Stimulated activated CD8-positive, alpha-beta memory T cell treated with anti-CD3 and anti-CD28 coated beads, Interleukin-4, amount 100 ng/mL, for 48 hours (primary cell): ENCODE data around the gene SLC16A4.
"Not testable (repeated sequence)": the region's sequence is repeated elsewhere in the genome, so short reads cannot be mapped to it uniquely, and the experiment has no call there.

ENCODE experiments used
- DNase-seq: peaks from one replicate; pipeline ENCODE4 v3.0.0-alpha.2; 2020

The SLC16A4 gene

DNA sequence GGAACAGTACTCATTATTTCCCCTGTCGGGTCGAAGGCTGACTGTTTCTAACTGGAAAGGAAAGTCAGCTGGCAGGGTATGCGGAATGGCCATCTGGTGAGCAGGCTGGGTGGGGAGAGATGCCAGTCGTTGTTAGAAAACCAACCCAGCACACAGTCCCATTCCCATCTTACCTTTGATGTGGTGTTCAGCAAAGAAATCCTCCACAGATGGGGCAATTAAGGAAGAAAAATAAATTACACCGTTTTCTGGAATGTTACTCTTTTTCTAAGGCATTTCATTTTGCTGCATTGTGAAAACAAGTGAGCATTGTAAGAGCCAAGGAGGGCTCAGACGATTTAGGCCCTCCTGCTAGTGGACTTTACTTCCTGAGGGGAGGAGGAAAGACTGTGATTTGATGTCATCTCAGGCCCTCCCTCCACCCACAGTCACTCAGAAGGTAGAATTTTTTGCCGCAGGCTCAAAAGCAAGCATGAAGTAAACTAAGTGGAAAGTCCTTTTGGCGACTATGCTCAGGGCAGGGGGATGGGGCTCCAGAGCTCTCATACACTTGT, at the start of gene SLC16A4:
Gene SLC16A4 (minus strand): TSS at position 335 of the 554 bp plus-strand sequence. CDS start 1,703 bp downstream, outside the sequence.
- no peak for DNase-seq

DNA sequence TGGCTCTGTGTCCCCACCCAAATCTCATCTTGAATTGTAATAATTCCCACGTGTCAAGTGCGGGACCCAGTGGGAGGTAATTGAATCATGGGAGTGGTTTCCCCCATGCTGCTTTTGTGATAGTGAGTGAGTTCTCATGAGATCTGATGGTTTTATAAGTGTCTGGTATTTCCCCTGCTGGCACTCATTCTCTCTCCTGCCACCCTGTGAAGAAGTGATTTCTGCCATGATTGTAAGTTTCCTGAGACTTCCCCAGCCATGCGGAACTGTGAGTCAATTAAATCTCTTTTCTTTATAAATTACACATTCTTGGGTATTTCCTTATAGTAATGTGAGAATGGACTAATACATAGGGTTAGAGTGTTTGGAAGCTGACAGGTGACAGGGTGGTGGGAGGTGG, 49.0 kb upstream of the SLC16A4 start:
- not testable (repeated sequence) for DNase-seq

DNA sequence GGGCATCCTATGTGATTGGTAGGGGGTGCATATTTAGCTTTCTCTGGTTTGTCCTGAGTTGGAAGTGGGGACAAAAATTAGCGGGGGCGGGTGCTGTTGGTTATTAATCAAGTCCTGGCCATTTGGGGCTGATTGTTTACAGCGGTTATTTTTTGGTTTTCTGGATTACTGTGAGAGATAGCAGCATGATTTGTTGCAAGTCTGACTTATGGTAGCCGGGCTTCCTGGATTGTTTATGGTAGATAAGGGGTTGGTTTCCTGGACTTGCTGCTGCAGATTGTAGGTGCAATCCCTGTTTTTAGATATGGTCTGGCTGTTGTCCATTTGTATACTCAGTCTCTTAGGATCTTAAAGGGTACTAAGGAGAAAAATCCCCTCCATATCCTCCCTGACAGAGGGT, 48.1 kb upstream of the SLC16A4 start:
- DNase-seq: no peak

DNA sequence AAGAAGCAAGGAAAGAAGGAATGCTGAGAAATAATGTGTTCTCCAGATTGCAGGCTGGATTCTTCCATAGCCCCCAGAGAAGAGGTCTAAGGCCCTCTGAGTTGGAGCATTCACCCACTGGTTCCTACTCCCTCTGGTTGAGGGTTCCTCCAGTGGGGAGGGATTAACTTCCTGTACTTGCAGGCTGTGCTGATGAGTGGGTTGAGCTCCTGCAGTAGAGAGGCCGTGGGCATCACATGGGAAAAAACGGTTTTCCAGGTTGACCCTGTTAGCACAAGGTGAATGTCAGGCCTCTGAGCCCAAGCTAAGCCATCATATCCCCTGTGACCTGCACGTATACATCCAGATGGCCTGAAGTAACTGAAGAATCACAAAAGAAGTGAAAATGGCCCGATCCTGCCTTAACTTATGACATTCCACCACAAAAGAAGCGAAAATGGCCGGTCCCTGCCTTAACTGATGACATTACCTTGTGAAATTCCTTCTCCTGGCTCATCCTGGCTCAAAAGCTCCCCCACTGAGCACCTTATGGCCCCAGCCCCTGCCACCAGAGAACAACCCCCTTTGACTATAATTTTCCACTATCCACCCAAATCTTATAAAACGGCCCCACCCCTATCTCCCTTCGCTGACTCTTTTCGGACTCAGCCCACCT, 46.9 kb upstream of the SLC16A4 start:
- DNase-seq: not testable (repeated sequence)

DNA sequence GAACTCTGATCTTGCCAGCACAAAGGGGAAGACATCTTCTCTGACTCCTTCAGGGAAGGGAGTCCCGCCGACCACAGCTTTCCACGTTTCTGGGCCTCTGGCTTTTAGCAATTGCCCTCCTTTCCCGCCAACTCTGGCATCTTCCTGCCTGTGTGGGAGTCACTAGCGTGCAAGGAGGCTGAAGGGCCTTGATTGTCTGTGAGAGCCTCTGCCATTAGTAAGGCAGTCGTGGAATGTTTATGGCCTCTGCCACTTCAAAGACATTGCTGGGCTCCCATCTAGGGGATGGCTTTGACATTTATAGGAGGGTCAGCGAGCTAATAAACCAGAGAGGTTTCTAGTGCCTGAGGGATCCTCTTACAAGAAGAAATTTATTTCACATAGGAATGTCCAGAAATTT, 45.8 kb upstream of the SLC16A4 start:
- no peak for DNase-seq

DNA sequence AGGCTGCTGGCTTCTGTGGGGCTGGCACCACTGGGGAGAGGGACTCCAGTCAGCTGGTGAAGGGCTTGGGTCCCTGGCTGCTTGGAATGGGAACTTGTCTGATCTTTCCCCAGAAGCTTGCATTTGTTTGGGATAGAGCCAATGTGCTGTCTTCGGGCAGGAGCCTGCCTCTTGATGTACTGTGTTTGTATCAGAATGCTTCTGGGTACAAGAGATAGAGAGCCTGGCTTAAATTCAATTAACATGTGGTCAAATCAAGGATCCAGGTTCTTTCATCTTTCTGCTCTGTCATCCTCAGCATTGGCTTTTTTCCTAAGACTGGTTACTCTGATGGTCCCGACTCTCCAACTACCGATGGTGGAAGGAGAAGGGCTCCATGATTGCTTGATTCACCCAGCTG, 44.1 kb upstream of the SLC16A4 start:
- DNase-seq: no peak

DNA sequence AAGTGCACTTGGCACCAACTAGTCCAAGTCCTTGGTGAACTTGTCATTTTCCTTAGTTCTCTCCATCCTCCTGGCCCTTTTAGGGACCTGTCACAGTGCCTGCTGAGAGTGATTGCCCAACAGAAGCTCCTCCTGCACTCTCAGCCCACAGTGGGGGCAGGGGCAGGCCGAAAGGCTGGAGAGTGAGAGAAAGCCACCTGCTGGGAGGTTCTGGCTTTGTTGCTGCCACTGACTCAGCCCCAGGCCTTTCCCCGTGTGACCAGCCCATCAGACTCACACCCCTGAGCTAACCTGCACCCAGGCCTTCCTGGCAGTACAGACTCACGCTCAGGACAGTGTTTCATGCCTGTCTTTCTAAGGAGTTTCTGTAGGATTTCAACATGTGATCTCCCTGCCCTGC, 43.0 kb upstream of the SLC16A4 start:
- no peak for DNase-seq

DNA sequence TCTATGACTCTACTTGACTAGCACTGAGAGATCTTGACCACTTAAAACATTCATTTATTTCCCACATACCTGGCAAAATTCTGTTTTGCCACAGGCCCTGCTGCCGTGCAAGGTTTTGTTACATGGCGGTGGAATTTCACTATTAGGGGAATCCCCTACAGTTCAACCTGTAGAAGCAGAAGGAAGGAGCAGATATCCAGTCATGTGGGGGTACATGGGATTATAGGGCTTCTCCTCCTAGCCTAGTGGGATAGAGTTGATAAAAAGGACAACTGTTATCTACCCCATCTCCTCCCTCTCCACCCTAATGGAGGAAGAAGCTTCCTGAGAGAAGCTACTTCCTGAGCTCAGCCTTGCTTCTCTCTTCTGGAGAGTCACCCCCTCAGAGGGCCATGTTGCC, 42.4 kb upstream of the SLC16A4 start:
- no peak for DNase-seq

DNA sequence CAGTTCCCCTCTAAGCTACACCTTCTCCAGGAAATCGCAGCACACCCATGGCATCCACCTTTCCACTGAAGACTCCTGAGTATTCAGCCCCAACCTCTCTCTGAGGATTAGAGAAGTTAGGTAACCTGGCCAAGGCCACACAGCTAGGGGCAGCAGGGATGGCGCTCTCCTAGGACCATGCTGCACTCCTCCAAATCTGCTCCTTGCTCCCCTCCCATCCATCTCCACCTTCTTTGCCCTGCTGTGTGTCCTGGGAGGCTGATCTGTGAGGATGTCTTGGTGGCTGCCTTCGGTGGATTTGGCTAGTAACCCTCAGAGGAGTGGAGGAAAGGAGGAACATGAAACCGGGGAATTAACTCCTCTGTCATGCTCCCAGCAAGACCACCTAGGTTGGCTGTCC, 40.1 kb upstream of the SLC16A4 start:
- DNase-seq: no peak

DNA sequence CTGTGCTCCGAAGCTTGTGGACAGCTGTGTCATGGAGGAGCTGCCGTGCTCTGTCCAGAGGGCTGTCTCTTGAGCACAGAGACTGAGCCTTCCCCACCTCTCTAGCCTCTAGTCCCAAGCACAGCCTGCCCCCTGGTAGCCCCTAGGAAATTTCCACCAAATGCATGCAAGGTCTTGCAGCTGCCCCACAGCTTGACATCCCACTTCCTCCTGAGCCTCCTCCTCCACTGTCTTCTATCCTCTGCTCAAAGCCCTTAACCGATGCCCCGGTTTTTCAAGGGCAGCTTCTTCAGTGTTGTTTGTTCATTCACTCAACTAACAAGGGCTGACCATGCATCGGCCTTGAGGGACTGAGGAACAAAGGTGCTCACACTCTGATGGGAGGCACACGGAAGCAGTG, 39.5 kb upstream of the SLC16A4 start:
- DNase-seq: no peak

DNA sequence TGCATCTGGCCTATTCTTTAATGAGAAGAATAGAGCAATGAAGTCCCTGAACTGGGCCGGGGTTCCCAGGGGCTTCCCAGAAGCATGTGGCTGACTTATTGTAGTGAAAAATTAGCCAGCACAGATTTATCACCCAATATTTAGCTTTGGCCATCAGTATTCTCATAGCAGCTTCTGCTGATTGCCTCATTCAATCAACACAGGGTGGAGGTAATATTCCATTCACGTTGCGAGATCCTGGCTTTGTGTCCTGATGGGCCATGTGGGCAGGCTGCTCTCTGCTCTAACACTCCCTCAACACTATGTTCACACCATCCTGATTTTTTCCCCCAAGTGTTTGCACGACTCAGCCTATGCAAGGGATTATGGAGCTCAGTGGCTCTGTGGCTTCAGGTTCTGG, 38.1 kb upstream of the SLC16A4 start:
- DNase-seq: no peak

DNA sequence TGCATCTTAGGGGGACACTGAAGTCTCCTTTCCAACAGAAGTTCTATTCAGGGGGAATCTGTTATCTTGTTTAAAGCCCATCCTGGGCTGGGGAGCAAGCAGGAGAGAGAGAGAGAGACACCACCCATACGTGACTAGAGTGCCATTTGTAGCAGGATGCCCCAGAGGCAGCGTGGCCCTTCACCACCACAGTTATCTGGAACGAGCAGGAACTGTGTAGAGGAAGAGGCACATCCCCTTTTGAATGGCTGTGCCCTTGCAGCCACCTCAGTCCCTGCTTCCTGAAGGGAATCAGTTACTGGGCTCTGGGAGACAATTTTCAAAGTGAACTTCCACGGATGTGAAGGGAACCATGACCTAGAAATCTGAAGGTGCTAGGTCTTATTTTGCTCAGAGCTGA, 36.0 kb upstream of the SLC16A4 start:
- DNase-seq: no peak

DNA sequence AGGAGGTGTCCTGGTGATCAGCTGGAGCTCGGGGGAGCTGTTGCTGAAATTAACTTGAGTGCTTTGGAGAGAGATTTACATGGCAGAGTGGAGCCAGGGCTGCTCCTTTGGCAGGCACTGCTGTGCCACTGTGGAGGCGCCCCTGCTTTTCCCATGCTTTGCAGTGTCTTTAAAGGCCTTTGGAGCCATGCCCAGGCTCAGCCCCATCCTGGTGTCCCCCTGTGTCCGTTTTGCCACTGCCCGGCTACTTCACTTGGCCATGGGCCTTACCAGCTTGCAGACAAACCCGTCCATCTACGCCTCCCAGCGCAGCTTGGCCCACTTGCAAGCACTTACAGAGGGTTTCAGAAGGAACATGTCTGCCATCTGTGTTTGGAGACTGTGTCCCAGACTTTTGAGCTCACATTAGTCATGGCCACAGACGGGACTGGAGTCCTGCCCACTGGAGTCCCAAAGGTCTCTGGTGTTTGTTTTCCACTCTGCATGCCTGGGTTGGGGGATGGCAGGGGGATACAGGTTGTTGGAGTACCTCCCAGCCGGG, 34.9 kb upstream of the SLC16A4 start:
- DNase-seq: no peak

DNA sequence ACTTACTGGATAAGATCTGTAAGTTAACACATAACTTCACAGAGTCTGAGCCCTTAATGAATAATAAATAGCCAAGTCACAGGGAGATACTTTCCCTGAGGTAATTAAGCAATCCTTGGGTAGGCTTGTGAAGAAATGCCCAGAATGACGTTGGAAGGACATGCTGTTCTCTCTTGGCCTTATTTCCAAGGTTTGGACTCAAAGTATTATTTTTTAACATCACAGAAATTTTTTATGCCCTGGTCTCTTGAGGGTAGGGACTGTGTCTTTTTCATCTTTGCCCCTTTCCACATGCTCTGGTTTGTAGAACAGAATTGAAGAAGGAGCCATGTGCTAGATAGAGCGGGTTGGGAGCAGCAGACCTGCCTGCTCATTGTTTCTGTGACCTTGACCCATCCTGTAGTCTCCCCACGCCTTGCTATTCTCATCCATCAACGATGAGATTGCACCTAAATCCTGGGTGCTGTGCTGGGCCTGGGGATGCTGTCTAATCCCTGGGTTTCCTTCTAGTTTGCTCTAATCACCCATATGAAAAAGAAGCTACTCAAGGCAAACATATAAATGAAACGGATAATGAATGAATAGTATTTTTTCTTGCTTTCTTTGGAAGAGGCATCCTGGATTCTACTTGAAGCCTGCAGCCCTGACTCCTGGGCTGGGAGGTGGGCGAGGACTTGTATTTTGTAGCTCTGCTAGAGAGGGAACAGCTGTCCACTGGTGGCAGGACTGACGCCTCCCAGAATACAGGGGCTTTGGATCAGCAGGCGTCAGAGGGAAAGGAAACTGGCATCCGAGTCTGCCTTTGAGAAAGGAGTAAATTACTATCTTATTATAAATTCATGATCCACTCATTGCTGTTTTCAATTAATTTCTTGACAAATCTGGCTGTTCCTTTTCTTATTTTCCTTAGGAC, 34.1 kb upstream of the SLC16A4 start:
- no peak for DNase-seq

DNA sequence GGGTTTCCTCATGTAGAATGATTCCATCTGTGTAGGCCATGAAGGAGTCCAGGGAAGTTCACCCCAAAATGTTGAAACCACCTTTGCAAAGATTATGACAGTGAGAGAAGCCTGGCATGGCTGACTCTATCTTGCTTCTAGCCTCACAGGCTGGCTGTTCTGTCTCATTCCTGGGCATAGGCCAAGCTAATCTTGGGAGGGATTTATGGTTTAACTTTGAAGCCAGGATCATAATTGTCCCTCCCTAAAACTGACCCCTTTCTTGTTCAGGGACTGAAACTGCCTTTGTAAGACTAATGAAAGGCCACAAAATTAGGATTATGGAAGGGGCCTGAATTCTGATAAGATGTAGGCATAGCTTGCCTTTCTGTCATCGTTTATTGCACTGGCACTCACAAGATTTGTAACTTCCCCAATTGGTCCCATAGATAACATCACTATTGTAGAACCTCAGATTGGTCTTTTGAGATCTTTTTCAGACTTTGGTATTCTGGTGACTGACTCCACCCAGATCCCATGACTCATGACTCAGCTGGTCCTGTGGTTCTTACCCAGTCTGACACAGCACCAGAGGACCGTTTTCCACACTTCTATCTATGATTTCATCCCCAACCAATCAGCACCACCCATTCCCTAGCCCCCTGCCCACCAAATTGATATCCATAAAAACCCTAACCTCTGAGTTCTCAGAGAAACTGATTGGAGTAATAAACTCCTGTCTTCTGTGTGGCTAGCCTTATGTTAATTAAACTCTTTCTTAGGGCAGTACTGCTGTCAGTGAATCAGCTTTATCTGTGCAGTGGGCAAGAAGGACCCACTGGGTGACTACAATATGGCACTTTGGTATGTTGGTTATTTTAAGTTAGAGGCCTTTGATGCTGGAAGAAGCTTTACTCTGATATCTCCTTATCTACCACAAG, 30.3 kb upstream of the SLC16A4 start:
- DNase-seq: peak; percentile 36

DNA sequence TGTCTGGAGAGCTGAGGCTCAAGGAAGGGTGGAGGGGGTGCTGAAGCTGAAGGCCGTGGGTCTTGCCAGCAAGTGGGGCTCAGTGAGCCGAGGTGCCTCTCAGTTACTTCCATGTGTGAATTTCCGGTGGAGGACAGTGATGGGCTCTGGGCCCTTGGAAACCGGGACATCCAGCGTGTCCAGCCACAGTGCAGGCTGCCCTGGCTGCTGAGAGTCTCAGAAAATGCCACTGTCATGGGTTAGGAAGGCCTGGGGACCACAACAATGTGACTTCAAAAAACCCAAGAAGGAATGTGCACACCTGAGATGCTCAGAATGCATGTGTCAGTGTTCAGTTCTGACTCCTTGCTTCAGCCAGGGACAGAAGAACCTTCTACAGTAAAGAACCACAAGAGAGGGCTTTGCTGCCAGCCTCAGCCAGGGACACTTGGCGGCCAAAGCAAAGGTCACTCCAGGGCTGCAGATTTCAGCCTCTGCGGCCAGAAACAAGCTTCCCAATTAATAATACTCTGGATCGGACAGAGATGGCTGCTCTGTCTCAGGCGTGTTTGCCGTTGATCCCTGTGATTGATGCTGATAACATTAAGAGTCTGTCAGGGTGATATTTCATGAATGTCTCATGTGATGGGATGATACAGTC, 29.3 kb upstream of the SLC16A4 start:
- DNase-seq: no peak

DNA sequence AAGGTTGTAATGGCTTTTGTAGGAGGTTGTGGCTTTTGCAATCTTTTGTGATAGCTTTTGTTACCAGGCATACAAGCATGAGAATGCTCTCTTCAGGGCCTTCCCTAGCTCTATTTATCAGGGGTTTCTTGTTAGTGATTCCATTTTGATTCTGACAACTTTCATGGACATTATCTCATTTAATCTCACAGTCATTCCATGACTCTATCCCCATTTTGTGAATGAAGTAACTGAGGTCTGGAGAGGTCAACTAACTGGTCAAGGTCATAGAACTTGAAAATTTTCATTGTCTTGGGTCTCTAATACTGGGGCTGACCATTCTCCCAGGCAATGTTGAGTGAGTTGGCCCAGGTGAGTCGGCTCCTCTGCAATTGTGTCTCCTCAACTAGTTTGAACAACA, 27.9 kb upstream of the SLC16A4 start:
- DNase-seq: no peak

DNA sequence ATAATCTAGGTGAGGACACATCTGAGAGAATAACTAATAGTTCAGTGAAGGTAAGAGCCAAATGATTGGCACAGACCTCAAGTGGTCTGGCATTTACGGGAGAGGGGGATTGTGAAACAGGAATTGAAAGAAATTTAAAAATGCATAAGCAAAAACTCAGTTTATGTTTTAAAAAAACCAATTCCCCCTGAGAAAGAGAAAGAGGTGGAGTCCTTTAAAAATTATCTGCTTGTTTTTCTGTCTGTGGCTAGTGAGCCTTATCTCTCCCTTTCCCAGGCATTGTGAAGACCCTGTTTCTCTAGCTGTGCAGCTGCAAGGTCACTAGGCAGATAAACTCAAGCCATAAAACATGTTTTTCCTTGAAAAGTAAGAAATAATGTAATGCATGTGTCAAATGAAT, 22.2 kb upstream of the SLC16A4 start:
- DNase-seq: not testable (repeated sequence)

DNA sequence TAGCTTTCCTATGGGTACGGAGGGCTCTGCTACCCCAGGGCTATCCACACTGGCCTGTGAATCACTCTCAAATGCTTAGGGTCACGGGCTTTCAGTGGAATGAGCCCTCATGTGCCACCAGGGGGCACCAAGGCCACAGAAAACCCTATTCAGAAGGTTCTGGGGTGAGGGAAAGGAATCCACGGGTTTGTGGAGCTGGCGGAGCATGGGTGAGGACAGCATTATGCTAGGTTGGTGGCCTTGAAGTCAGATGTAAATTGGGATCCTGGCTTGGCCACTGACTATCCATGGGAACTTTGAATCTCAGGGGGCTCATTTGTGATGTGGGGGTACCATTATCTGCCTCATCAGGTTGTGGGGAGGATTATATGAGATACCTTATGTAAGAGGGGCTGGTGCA, 21.8 kb upstream of the SLC16A4 start:
- DNase-seq: peak; percentile 72

DNA sequence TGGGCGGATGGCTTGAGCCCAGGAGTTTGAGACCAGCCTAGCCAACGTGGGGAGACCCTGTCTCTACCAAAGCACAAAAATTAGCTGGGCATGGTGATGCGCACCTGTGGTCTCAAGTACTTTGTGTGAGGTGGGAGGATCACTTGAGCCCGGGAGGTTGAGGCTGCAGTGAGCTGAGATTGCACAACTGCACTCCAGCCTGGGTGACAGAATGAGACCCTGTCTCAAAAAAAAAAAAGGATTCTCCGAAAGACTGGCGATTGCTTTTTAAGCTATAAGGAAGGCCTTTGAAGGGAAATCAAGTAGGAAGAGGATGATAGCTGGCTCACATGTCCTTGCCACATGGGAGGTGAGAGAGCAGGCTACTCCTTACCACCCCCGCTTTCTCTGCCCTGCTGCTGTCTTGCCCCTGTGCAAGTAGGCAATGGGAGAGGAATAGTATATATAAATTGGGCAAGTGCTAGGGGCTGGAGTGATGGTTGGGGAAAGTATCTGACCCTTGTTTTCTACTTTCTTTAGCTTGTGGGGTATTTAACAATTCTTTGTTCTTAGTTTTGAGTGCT, 20.4 kb upstream of the SLC16A4 start:
- no peak for DNase-seq

DNA sequence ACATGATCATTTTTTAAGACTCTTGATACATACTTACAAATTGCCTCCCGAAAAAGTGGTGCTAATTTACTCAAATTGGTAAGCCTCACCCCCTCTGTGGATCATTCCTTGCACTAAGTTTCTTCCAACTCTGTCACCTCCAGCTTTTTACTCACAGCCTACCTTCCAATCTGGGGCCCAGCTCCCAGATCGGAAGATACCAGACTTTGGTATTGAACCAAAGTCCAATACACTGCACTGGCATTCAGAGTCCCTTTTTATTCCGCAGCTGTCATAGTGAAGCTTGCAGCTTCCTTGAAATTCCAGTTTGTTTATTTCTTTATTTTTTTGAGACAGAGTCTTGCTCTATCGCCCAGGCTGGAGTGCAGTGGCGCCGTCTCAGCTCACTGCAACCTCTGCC, 18.5 kb upstream of the SLC16A4 start:
- no peak for DNase-seq

DNA sequence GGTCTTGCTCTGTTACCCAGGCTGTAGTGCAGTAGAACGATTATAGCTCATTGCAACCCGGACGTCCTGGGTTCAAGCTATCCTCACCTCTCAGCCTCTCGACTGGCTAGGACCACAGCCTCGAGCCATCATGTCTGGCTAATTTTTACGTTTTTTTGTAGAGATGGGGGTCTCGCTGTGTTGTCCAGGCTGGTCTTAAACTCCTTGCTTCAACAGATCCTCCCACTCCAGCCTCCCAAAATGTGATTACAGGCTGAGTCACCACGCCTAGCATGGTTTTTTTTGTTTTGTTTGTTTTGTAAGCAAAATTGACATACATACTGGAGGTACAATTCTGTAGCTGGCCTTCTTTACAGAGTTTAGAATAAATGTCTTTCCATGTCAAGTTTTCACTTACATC, 17.7 kb upstream of the SLC16A4 start:
- no peak for DNase-seq
